ENCODE measurements around the gene OLIG1.

DNA sequence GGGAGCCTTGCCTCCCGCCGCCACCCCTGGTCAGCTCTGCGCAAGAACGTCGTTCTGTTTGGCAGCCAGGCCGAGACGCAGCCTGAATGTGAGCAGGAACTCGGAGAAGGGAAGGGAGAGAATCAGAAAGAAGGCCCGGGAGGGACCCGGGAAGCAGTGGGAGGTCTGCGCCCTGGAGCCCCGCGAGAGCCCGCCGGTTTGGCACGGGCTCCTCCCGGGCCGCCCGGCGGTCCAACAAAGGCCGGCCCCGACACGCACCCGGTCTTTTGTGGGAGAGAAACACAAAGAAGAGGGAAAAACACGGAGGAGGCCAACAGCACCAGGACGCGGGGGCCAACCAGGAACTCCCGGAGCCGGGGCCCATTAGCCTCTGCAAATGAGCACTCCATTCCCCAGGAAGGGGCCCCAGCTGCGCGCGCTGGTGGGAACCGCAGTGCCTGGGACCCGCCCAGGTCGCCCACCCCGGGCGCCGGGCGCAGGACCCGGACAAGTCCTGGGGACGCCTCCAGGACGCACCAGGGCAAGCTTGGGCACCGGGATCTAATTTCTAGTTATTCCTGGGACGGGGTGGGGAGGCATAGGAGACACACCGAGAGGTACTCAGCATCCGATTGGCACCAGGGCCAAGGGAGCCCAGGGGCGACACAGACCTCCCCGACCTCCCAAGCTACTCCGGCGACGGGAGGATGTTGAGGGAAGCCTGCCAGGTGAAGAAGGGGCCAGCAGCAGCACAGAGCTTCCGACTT lies 46.9 kb upstream of the OLIG1 start:
- TF ChIP-seq, protein P1, sequence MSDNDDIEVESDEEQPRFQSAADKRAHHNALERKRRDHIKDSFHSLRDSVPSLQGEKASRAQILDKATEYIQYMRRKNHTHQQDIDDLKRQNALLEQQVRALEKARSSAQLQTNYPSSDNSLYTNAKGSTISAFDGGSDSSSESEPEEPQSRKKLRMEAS (IDR thresholded peaks at IDR 0.05): no peak
- TF ChIP-seq, protein P2, sequence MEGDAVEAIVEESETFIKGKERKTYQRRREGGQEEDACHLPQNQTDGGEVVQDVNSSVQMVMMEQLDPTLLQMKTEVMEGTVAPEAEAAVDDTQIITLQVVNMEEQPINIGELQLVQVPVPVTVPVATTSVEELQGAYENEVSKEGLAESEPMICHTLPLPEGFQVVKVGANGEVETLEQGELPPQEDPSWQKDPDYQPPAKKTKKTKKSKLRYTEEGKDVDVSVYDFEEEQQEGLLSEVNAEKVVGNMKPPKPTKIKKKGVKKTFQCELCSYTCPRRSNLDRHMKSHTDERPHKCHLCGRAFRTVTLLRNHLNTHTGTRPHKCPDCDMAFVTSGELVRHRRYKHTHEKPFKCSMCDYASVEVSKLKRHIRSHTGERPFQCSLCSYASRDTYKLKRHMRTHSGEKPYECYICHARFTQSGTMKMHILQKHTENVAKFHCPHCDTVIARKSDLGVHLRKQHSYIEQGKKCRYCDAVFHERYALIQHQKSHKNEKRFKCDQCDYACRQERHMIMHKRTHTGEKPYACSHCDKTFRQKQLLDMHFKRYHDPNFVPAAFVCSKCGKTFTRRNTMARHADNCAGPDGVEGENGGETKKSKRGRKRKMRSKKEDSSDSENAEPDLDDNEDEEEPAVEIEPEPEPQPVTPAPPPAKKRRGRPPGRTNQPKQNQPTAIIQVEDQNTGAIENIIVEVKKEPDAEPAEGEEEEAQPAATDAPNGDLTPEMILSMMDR (IDR thresholded peaks at IDR 0.05; ENCODE audit: control extremely low read depth in 1 of 3, insufficient read depth in 1 of 3, low read depth in 1 of 3, low read length in 3 of 3): peak in 1 of 3 experiments; percentile 2; a peak in 1 of 4 replicates
- TF ChIP-seq BRCA1 (IDR thresholded peaks at IDR 0.05; ENCODE audit: low read depth, low read length) (no peak), CHD2 (IDR thresholded peaks at IDR 0.05; ENCODE audit: low read length) (no peak), TCF12 (IDR thresholded peaks at IDR 0.05; ENCODE audit: low read depth, low read length) (no peak), YY1 (IDR thresholded peaks at IDR 0.05; ENCODE audit: low read depth, low read length) (no peak)

Measured in H1 (cell line).